HUES6 (cell line): ENCODE data around the gene MAML3.

Experiments
- H3K27ac ChIP-seq: 2 replicates; pipeline ENCODE4 v1.7.0; 2013; ENCODE audit warnings: low read depth, mild to moderate bottlenecking, low read length, inconsistent platforms
- H3K27me3 ChIP-seq: 2 replicates; pipeline ENCODE4 v1.6.1; 2013; ENCODE audit warnings: low read length; ENCODE audit not compliant: control insufficient read depth, insufficient read depth
- H3K36me3 ChIP-seq: 2 replicates; pipeline ENCODE4 v1.6.1; 2013; ENCODE audit warnings: low read length; ENCODE audit not compliant: control insufficient read depth, insufficient read depth
- H3K4me1 ChIP-seq: 2 replicates; pipeline ENCODE4 v1.6.1; 2013; ENCODE audit warnings: low read length; ENCODE audit not compliant: control insufficient read depth, insufficient read depth
- H3K4me3 ChIP-seq: 2 replicates; pipeline ENCODE4 v1.5.1; 2013; ENCODE audit warnings: low read depth, low read length
- H3K9ac ChIP-seq: one replicate; pipeline ENCODE4 v1.6.1; 2013; ENCODE audit warnings: mild to moderate bottlenecking, low read length
- H3K9me3 ChIP-seq: 2 replicates; pipeline ENCODE4 v1.6.1; 2013; ENCODE audit warnings: low read depth, low read length; ENCODE audit not compliant: control insufficient read depth, insufficient read depth

MAML3 gene

DNA sequence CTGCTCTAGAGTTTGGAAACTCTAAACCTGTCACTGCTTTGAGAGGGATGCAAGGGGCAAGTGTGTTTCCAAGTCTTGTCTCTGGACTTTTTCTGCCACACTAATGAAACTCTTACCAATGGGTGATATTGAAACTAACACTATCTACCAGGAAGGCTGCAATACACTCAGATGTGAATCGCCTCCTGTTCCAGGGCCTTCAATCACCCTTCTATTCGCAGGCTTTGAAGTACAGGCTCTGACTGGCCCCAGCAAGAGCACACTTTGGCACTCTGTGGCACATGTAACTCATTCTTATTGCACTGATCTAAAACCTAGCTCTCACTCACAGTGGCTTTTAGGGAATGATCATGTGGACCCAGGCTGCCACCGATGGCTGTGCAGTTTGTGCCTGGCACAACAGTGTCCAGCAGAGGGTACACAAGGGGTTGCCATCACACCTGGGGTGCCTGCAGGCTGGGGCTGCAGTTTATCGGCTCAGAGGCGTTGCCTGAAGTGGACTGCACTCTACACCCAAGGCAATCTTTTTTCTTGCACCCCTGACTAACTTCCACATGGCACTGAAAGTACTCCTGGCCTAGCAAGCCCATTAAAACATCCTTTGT lies 277.5 kb downstream of the MAML3 start:
- no peak overlapping the region for H3K27ac ChIP-seq

DNA sequence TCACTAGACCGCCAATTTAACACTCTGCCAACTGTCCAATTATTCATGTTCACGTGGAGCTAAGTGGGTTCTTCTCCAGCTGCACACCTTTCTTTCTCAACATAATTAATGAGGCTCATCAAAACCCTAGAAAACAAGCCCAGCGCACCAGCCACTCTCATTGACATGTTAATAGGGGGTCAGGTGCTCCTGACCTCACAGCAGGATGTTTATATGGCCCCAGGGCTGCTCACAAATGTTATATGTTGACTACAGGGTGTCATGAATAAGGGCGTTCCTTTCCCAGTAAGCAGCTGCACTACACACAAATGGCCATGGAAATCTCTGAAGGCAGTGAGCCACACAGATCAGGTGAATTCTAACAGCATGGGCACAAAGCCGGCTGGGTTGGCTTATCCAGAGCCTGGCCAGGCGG lies 278.6 kb downstream of the MAML3 start:
- H3K36me3 ChIP-seq = 0 out of 2 replicates have a peak, but pooled peaks cover 2% of the 10 kb centered on the region
- no peak overlapping the region for H3K27ac ChIP-seq
- H3K9ac ChIP-seq = no peak overlapping the region
- peak overlapping the region; percentile 28 for H3K4me3 ChIP-seq
- no peaks in the 10 kb centered on the region for H3K27me3 ChIP-seq
- peaks cover 25% of the 10 kb centered on the region for H3K4me1 ChIP-seq
- peaks cover 8% of the 10 kb centered on the region for H3K9me3 ChIP-seq

More for the DNA sequence above, 277.5 kb downstream of the MAML3 start:
- H3K36me3 ChIP-seq = 0 out of 2 replicates have a peak, but pooled peaks cover 2% of the 10 kb centered on the region
- H3K4me3 ChIP-seq = no peak overlapping the region
- H3K4me1 ChIP-seq = peaks cover 25% of the 10 kb centered on the region
- no peak overlapping the region for H3K9ac ChIP-seq
- H3K27me3 ChIP-seq = no peaks in the 10 kb centered on the region
- H3K9me3 ChIP-seq = peaks cover 8% of the 10 kb centered on the region

DNA sequence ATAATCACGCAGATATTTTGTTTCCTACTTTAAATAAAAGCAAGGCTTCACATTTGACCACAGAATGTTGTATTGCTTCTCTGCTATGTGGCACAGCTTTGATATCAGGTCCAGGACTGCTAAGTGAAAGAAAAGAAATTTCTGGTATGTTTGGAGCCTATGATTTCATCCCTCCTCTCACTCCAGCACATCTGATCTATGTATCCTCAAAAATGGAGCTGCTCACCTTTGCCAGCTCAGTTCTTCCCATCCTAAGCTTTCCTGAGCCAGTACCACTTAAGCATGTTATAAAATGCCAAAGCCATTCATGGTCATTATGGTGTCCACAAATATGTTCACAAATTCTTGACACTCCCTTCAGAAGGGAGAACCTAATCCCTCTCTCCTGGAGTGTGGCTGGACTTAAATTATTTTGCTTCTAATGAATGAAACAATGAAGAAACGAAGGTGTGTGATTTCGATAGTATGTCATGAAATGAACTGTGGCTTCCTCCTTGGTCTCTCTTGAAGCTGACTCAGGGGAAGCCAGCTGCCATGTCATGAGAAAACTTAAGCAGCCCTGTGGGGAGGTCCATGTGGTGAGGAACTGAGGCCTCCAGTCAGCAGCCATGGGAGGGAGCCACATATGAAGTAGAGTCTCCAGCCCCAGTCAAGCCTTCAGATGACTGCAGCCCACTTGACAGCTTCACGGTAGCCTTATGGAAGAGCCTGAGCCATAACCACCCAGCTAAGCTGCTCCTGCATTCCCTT lies 280.7 kb downstream of the MAML3 start:
- peaks cover 8% of the 10 kb centered on the region for H3K9me3 ChIP-seq
- no peak overlapping the region for H3K4me3 ChIP-seq
- H3K27me3 ChIP-seq = no peaks in the 10 kb centered on the region
- H3K9ac ChIP-seq = no peak overlapping the region
- H3K4me1 ChIP-seq = peaks cover 23% of the 10 kb centered on the region
- H3K27ac ChIP-seq = no peak overlapping the region
- H3K36me3 ChIP-seq = 0 out of 2 replicates have a peak, but pooled peaks cover 2% of the 10 kb centered on the region

DNA sequence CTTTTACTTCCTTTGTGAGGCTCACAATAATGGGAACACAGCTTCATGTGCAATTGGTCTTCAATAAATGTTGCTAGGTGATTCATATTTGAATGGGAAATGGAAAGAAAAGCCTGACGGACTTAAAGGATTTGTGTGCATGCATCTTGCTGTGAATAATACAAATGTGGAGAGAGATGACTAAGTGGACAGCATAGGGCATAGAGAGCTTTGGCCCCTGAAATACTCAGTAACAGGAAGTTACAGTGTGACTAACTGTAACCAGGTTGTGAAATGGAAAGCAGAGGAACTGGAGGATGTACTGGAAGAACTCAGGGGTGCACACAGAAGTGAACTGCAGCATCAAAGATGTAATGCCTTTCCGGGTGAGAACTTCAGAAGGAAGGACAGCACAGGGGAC lies 281.7 kb downstream of the MAML3 start:
- Histone ChIP-seq H3K27ac (no peak overlapping the region), H3K4me3 (no peak overlapping the region), H3K9ac (no peak overlapping the region), H3K4me1 (peaks cover 18% of the 10 kb centered on the region), H3K9me3 (peaks cover 8% of the 10 kb centered on the region), H3K27me3 (no peaks in the 10 kb centered on the region), H3K36me3 (0 out of 2 replicates have a peak, but pooled peaks cover 2% of the 10 kb centered on the region)

DNA sequence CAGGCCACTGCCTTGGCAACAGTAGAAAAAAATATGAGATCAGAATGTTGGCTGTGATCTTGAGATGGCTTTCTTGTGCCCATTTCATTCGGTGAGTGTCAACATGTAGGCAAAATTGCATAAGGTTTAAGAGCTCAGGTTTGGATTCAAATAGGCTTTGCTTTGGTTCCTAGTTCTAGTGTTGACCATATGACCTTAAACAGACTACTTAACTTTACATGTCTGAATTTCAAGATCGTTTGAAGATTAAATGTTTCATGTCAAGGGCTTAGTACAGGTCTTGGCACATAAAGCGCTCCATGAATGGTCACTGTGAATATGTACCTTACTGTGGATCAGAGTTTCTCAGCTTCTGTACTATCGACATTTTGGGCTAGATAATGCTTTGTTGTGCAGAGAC lies 284.2 kb downstream of the MAML3 start:
- Histone ChIP-seq H3K9ac (no peak overlapping the region), H3K27ac (no peak overlapping the region), H3K4me3 (no peak overlapping the region), H3K27me3 (no peaks in the 10 kb centered on the region), H3K4me1 (no peaks in the 10 kb centered on the region), H3K9me3 (peaks cover 8% of the 10 kb centered on the region), H3K36me3 (0 out of 2 replicates have a peak, but pooled peaks cover 2% of the 10 kb centered on the region)

DNA sequence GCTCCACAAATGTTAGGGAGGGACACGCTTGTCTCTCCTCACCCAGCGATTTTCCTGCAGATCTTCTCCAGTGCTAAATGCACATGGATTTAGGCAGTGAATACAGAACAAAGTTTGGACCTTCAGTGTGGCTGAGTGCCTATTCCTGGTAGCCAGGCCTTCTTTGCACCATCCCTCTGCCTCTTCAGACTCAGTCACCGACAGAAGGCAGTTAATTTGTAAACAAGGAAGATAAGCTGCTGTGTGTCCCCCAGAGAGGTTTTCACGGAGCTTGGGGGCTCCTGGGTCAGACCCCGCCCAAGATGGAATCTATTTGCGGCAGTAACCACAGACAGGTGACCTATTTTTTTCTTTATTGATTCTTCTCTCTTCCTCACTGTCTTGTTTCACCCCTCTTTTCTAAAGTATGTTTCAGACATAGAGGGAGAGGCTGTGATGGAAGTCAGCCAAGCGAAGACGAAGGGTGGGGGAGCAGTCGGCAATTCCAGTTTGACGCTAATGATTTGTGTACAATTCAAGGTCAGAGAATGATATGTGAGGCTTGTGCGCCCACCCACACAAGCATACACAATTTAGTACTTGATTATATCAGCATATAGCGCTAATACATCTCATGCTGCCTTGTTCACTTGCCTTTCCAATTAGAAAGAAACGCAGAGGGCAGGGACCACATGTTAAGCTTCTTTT lies 287.6 kb downstream of the MAML3 start:
- Histone ChIP-seq H3K27ac (no peak overlapping the region), H3K9ac (no peak overlapping the region), H3K9me3 (no peaks in the 10 kb centered on the region), H3K36me3 (no peaks in the 10 kb centered on the region), H3K4me1 (no peaks in the 10 kb centered on the region), H3K27me3 (no peaks in the 10 kb centered on the region), H3K4me3 (no peak overlapping the region)

DNA sequence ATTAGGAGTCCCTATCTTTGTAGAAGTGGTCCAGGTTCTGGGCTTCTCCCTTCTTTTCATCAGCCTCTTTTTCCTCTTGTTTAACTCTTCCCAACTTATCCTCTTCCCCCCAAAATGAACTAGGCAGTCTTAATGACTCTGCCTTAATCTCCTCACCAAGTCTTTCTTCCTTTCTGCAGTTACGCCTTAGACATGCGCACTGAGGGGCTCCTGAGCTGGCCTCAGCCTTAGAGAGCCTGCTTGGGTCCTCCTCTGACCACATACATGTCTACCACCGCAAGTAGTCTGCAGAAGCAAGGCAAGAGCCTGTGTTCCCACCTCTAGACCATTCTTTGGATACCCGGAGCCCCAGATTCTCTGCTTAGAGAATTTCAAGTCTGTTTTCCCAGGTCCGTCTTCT lies 288.4 kb downstream of the MAML3 start:
- no peaks in the 10 kb centered on the region for H3K4me1 ChIP-seq
- no peak overlapping the region for H3K4me3 ChIP-seq
- H3K27ac ChIP-seq = no peak overlapping the region
- H3K9ac ChIP-seq = no peak overlapping the region
- no peaks in the 10 kb centered on the region for H3K36me3 ChIP-seq
- H3K27me3 ChIP-seq = no peaks in the 10 kb centered on the region
- no peaks in the 10 kb centered on the region for H3K9me3 ChIP-seq

DNA sequence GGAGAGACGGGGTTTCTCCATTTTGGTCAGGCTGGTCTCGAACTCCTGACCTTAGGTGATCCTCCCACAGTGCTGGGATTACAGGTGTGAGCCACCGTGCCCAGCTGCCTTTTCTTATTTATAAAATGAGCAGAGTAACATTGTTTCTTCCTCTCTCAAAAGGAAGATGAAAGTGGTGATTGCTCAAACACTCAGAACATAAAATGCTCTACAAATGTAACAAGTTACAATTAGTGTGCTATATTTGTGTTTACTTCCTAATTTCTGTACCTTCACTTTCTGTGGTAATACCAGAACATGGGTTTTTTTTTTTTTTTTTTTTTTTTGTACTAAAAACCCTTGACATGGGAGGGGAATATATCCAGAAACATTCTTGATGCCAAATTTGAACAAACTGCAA lies 290.5 kb downstream of the MAML3 start:
- no peak overlapping the region for H3K9ac ChIP-seq
- no peaks in the 10 kb centered on the region for H3K36me3 ChIP-seq
- H3K4me3 ChIP-seq = no peak overlapping the region
- H3K9me3 ChIP-seq = no peaks in the 10 kb centered on the region
- H3K27me3 ChIP-seq = no peaks in the 10 kb centered on the region
- no peak overlapping the region for H3K27ac ChIP-seq
- H3K4me1 ChIP-seq = peaks cover 4% of the 10 kb centered on the region; the same call in 1 of the 2 replicates

DNA sequence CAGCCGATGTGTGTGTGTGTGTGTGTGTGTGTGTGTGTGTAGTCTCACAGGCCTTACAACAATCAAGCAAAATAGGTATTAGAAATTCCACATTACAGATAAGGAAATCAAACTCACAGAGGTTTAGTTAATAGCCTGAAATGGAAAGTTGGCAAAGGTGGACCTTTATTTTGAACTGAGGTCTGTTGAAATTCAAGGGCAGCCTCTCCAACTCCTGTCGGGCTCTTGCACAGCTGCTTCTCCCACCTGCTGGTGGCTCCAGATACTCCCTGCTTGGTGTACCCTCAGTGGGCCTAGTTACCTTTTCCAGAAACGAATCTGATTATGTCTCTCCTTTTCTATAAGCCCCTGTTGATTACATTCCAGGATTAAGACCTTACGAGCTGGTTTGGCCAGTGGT lies 292.5 kb downstream of the MAML3 start:
- no peaks in the 10 kb centered on the region for H3K27me3 ChIP-seq
- no peak overlapping the region for H3K27ac ChIP-seq

DNA sequence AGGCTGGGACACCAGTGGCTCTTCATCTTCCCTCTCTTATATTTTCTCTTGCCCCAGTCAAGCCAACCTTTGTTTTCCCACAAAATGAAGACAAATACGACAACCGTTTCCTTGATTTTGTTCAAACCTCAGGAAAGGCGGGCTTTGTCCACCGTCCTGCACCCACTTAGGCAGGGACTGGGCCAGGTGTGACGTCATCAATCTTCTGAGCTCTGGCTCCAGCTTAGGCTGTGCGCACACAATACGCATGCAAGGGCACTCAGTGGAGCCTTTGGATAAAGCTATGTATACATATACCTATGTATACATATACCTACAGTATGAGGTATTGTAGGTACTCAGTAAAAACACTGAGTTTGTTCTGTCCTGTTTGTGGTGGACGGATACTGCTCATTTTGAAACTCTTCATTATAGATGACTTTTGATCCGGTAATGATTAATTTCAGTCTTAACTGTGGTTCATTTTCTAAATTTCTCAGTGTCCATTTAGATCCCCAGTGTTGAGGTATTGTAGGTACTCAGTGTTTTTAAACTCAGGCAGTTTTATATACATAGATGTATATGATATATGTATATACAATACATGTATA lies 293.5 kb downstream of the MAML3 start:
- H3K9me3 ChIP-seq = no peaks in the 10 kb centered on the region
- H3K27ac ChIP-seq = no peak overlapping the region

More for the DNA sequence above, 292.5 kb downstream of the MAML3 start:
- Histone ChIP-seq H3K9ac (no peak overlapping the region), H3K4me3 (no peak overlapping the region), H3K9me3 (no peaks in the 10 kb centered on the region), H3K4me1 (peaks cover 15% of the 10 kb centered on the region), H3K36me3 (no peaks in the 10 kb centered on the region)

More for the DNA sequence above, 293.5 kb downstream of the MAML3 start:
- Histone ChIP-seq H3K4me3 (no peak overlapping the region), H3K4me1 (peaks cover 23% of the 10 kb centered on the region), H3K9ac (no peak overlapping the region), H3K36me3 (no peaks in the 10 kb centered on the region), H3K27me3 (no peaks in the 10 kb centered on the region)
